Ishikawa (cell line): Measurements from ENCODE around the gene ATOX1.

Experiments
- EGR1 ChIP-seq: IDR thresholded peaks from 2 replicates; pipeline ENCODE4 v1.6.1; 2012
- FOXM1 ChIP-seq: IDR thresholded peaks from 2 replicates; pipeline ENCODE4 v1.6.1; 2012; ENCODE audit warnings: low read depth, borderline replicate concordance
- RAD21 ChIP-seq: IDR thresholded peaks from 2 replicates; pipeline ENCODE4 v1.6.1; 2012; ENCODE audit warnings: low read depth
- TAF1 ChIP-seq: IDR thresholded peaks from 2 replicates; pipeline ENCODE4 v1.6.1; 2012; ENCODE audit warnings: low read depth, mild to moderate bottlenecking
- TCF12 ChIP-seq: IDR thresholded peaks from 2 replicates; pipeline ENCODE4 v1.6.1; 2012; ENCODE audit warnings: low read depth
- YY1 ChIP-seq: IDR thresholded peaks from 2 replicates; pipeline ENCODE4 v1.6.1; 2012; ENCODE audit warnings: low read depth

DNA sequence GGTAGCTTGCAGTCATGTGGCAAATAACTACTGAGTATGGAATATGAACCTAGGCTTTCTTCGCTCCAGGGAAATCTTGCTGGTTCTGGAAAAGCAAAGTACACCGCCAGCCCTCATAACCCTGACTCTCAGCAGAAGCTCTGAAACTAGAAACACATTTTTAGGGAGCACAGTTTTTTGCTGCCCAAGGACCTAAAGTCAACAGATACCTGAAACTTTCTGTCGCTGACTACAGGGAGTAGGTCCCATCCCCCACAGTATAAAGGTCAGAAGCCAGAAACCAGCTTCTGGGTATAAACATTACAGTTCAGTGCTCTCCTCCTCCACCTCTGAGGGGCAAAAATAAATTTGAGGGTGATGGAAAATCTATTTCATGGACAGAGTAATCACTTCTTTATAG, 3.0 kb downstream of the ATOX1 start:
- TF ChIP-seq YY1 (no peak), RAD21 (no peak), EGR1 (no peak), FOXM1 (no peak), TAF1 (no peak), TCF12 (no peak)
